GM21723 (cell line): ENCODE measurements around the gene TDP2.

Source experiments
- ATAC-seq: cut with Tn5 transposase; IDR thresholded peaks from one replicate; pipeline ENCODE4 v1.9.1; 2021; ENCODE audit warnings: mild to moderate bottlenecking, moderate library complexity; ENCODE audit not compliant: unreplicated experiment

TDP2 gene

GRCh38 chr6:24607310-24608105, 59.2 kb downstream of the TDP2 start:
- no peak for ATAC-seq

DNA sequence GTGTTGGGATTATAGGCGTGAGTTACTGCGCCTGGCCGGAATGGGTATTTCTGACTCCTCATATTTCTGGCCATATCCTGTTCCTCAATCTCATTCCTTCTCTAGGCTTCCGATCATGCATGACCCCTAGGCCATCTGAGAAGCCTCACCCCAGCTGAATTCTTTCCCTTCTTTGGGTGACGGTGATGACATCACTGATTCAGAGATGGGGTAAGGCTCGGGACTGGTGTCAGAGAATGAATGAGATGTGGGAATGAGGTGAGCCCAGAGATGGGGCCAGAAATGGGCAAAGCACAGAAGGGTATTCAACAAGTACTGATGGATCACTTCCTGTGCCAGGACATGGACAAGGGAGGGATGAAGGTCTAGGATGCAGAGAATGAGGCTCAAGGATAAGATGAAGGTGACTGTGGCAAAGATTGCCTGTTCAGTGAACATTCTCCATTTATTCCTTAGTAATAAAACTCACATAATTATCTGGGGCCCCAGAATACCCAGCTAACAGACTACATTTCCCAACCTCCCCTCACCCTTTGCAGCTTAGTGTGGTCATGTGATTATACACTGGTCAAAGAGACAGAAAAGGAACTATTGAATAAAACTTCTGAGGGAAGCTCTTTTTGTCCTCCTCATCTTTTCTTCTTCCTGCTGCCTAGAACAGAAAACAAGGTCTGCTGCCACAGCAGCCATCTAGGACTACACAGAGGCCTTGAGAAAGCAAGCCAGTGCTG, 60.3 kb downstream of the TDP2 start:
- no peak for ATAC-seq

- no peak for ATAC-seq
Observed at GRCh38 chr6:24603241-24603640, 63.5 kb downstream of the TDP2 start.

- ATAC-seq: no peak
Observed at GRCh38 chr6:24600903-24601302, 65.8 kb downstream of the TDP2 start.
